Lower leg skin (tissue), 3 donors: ENCODE data around the gene CXCL12.

Experiments
- POLR2A ChIP-seq, 2 donors: fragments of 450-650 bp; IDR thresholded peaks; one replicate each; pipeline ENCODE4 v1.6.1; 2016 to 2017; ENCODE audit warnings: antibody characterized with exemption in 2 of 2, mild to moderate bottlenecking in 1 of 2, moderate library complexity in 1 of 2
- TF ChIP-seq, protein P1 (sequence below), 3 donors: fragments of 450-650 bp; IDR thresholded peaks; one replicate each; pipeline ENCODE4 v1.5.1; 2016; ENCODE audit warnings: antibody characterized with exemption in 3 of 3, mild to moderate bottlenecking in 3 of 3, moderate library complexity in 2 of 3

DNA sequence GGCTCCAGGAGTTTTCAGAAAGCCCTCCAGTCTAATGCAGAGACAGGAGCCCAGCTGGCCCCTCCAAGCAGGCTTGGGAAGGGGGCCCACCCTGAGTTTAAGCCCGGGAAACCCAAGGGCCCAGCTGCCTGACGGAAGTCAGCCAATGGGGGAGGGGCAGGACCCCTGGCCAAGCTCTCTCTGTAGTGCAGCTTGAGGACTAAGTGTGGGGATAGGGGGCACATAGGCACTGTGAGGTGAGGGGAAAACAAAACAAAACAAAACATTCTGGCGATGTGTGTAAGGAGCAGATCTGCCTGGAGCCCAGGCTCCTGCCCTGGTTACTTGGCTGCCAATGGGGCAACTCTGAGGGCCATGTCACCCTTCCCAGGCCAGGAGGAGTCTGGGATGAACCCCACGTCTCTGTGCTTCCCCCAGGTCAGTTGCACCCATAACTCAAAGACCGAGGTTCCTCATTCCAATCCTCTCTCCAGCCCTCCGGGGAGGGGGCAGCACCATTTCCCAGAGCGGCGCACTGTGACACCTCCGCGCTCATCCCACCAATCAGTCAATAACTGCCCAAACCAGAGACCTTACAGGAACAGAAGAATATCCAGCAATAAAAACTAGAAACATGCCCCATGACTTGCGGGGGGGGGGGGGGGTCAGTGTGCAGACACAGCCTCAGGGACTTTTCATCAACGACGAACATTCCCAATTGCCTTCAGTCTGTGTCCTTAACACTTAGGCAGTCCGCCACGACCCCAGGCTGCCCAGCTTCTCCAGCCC is 1.7 kb downstream of the CXCL12 start:
- TF ChIP-seq, protein P1, sequence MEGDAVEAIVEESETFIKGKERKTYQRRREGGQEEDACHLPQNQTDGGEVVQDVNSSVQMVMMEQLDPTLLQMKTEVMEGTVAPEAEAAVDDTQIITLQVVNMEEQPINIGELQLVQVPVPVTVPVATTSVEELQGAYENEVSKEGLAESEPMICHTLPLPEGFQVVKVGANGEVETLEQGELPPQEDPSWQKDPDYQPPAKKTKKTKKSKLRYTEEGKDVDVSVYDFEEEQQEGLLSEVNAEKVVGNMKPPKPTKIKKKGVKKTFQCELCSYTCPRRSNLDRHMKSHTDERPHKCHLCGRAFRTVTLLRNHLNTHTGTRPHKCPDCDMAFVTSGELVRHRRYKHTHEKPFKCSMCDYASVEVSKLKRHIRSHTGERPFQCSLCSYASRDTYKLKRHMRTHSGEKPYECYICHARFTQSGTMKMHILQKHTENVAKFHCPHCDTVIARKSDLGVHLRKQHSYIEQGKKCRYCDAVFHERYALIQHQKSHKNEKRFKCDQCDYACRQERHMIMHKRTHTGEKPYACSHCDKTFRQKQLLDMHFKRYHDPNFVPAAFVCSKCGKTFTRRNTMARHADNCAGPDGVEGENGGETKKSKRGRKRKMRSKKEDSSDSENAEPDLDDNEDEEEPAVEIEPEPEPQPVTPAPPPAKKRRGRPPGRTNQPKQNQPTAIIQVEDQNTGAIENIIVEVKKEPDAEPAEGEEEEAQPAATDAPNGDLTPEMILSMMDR (IDR thresholded peaks at IDR 0.05) = no peak
- TF ChIP-seq POLR2A (IDR thresholded peaks at IDR 0.05) = no peak
